Measurements from ENCODE around the gene UQCC5.

Gene UQCC5

GRCh38 chr3:52558436-52558835, 22.0 kb downstream of the UQCC5 start:
- Histone ChIP-seq H3K4me1 (ENCODE audit: control extremely low read depth in 1 of 4, control insufficient read depth in 4 of 4, insufficient read depth in 4 of 4, low read length in 3 of 4) (peaks cover 0 to 7% (median 3%) of the 10 kb centered on the region in 4 experiments), H3K27me3 (replicated peaks in 2 of 5; ENCODE audit: control insufficient read depth in 4 of 5, insufficient read depth in 5 of 5, low read length in 4 of 5) (no peaks in the 10 kb centered on the region), H3K36me3 (ENCODE audit: control insufficient read depth in 4 of 4, insufficient read depth in 4 of 4, low read length in 3 of 4) (peaks cover 28 to 79% (median 53%) of the 10 kb centered on the region in 4 experiments), H3K9me3 (ENCODE audit: control extremely low read depth in 1 of 5, control insufficient read depth in 4 of 5, insufficient read depth in 2 of 5, low read depth in 1 of 5, low read length in 4 of 5) (no peaks in the 10 kb centered on the region), H3K27ac (ENCODE audit: insufficient read depth in 1 of 2, low read depth in 1 of 2, low read length in 2 of 2, poor library complexity in 1 of 2, severe bottlenecking in 2 of 2) (no peak overlapping the region), H3K4me3 (ENCODE audit: control insufficient read depth in 1 of 7, extremely low read depth in 1 of 7, insufficient read depth in 4 of 7, low read depth in 2 of 7, low read length in 6 of 7) (no peak overlapping the region)
- no peak for DNase-seq
- ChIA-PET POLR2A (no interaction called here), CTCF (interaction anchor here (6.6 kb wide), 1 partner anchor 87 kb away, joined by 39 read pairs; no protein-coding TSS in a partner anchor)
- 100% methylated on average over 2 of the region's 5 CpGs for WGBS (ENCODE audit: insufficient coverage)

GRCh38 chr3:52561028-52561747, 24.8 kb downstream of the UQCC5 start:
- no peak overlapping the region for H3K27ac ChIP-seq (ENCODE audit: insufficient read depth in 1 of 2, low read depth in 1 of 2, low read length in 2 of 2, poor library complexity in 1 of 2, severe bottlenecking in 2 of 2)
- no peaks in the 10 kb centered on the region for H3K27me3 ChIP-seq (replicated peaks in 2 of 5; ENCODE audit: control insufficient read depth in 4 of 5, insufficient read depth in 5 of 5, low read length in 4 of 5)
- peaks cover 28 to 69% (median 50%) of the 10 kb centered on the region in 4 experiments for H3K36me3 ChIP-seq (ENCODE audit: control insufficient read depth in 4 of 4, insufficient read depth in 4 of 4, low read length in 3 of 4)
- ChIA-PET POLR2A (interaction anchor here (0.6 kb wide), 1 partner anchor 23 kb away, joined by 3 read pairs; no protein-coding TSS in a partner anchor), CTCF (interaction anchor here (0.7 to 6.6 kb wide), 10 partner anchors 9 to 115 kb away, joined by 3 to 39 read pairs (median 3); partner anchors contain the start of gene STAB1)
- H3K4me3 ChIP-seq (ENCODE audit: control insufficient read depth in 1 of 7, extremely low read depth in 1 of 7, insufficient read depth in 4 of 7, low read depth in 2 of 7, low read length in 6 of 7): no peak overlapping the region
- H3K4me1 ChIP-seq (ENCODE audit: control extremely low read depth in 1 of 4, control insufficient read depth in 4 of 4, insufficient read depth in 4 of 4, low read length in 3 of 4): peaks cover 0 to 7% (median 3%) of the 10 kb centered on the region in 4 experiments
- 90% methylated on average over 2 of the region's 4 CpGs for WGBS (ENCODE audit: insufficient coverage)
- no peaks in the 10 kb centered on the region for H3K9me3 ChIP-seq (ENCODE audit: control extremely low read depth in 1 of 5, control insufficient read depth in 4 of 5, insufficient read depth in 2 of 5, low read depth in 1 of 5, low read length in 4 of 5)
- no peak for DNase-seq

GRCh38 chr3:52563984-52564383, 27.6 kb downstream of the UQCC5 start:
- no peak overlapping the region for H3K27ac ChIP-seq (ENCODE audit: insufficient read depth in 1 of 2, low read depth in 1 of 2, low read length in 2 of 2, poor library complexity in 1 of 2, severe bottlenecking in 2 of 2)
- ChIA-PET CTCF (interaction anchor here (1.6 to 6.6 kb wide), 2 partner anchors 92 to 226 kb away, joined by 3 to 39 read pairs; no protein-coding TSS in a partner anchor), POLR2A (no interaction called here)
- peaks cover 0 to 7% (median 3%) of the 10 kb centered on the region in 4 experiments for H3K4me1 ChIP-seq (ENCODE audit: control extremely low read depth in 1 of 4, control insufficient read depth in 4 of 4, insufficient read depth in 4 of 4, low read length in 3 of 4)
- H3K36me3 ChIP-seq (ENCODE audit: control insufficient read depth in 4 of 4, insufficient read depth in 4 of 4, low read length in 3 of 4): peaks cover 22 to 54% (median 35%) of the 10 kb centered on the region in 4 experiments
- H3K27me3 ChIP-seq (replicated peaks in 2 of 5; ENCODE audit: control insufficient read depth in 4 of 5, insufficient read depth in 5 of 5, low read length in 4 of 5): no peaks in the 10 kb centered on the region
- H3K4me3 ChIP-seq (ENCODE audit: control insufficient read depth in 1 of 7, extremely low read depth in 1 of 7, insufficient read depth in 4 of 7, low read depth in 2 of 7, low read length in 6 of 7): no peak overlapping the region
- H3K9me3 ChIP-seq (ENCODE audit: control extremely low read depth in 1 of 5, control insufficient read depth in 4 of 5, insufficient read depth in 2 of 5, low read depth in 1 of 5, low read length in 4 of 5): no peaks in the 10 kb centered on the region
- 83% methylated on average over 1 of the region's 2 CpGs for WGBS (ENCODE audit: insufficient coverage)
- DNase-seq: no peak

GRCh38 chr3:52568069-52568468, 31.7 kb downstream of the UQCC5 start:
- DNase-seq: no peak
- peaks cover 12 to 28% (median 18%) of the 10 kb centered on the region in 4 experiments for H3K36me3 ChIP-seq (ENCODE audit: control insufficient read depth in 4 of 4, insufficient read depth in 4 of 4, low read length in 3 of 4)
- ChIA-PET POLR2A (interaction anchor here (0.6 kb wide), 1 partner anchor 13 kb away, joined by 4 read pairs; no protein-coding TSS in a partner anchor), CTCF (interaction anchor here (1.5 kb wide), 1 partner anchor 111 kb away, joined by 3 read pairs; no protein-coding TSS in a partner anchor)
- no CpG with 5 or more reads among the region's 2 CpGs for WGBS (ENCODE audit: insufficient coverage)
- H3K4me3 ChIP-seq (ENCODE audit: control insufficient read depth in 1 of 7, extremely low read depth in 1 of 7, insufficient read depth in 4 of 7, low read depth in 2 of 7, low read length in 6 of 7): no peak overlapping the region
- H3K9me3 ChIP-seq (ENCODE audit: control extremely low read depth in 1 of 5, control insufficient read depth in 4 of 5, insufficient read depth in 2 of 5, low read depth in 1 of 5, low read length in 4 of 5): no peaks in the 10 kb centered on the region
- no peak overlapping the region for H3K27ac ChIP-seq (ENCODE audit: insufficient read depth in 1 of 2, low read depth in 1 of 2, low read length in 2 of 2, poor library complexity in 1 of 2, severe bottlenecking in 2 of 2)
- no peaks in the 10 kb centered on the region for H3K27me3 ChIP-seq (replicated peaks in 2 of 5; ENCODE audit: control insufficient read depth in 4 of 5, insufficient read depth in 5 of 5, low read length in 4 of 5)
- no peaks in the 10 kb centered on the region for H3K4me1 ChIP-seq (ENCODE audit: control extremely low read depth in 1 of 4, control insufficient read depth in 4 of 4, insufficient read depth in 4 of 4, low read length in 3 of 4)

- no peak for DNase-seq
- Histone ChIP-seq H3K27me3 (replicated peaks in 2 of 5; ENCODE audit: control insufficient read depth in 4 of 5, insufficient read depth in 5 of 5, low read length in 4 of 5) (no peaks in the 10 kb centered on the region), H3K9me3 (ENCODE audit: control extremely low read depth in 1 of 5, control insufficient read depth in 4 of 5, insufficient read depth in 2 of 5, low read depth in 1 of 5, low read length in 4 of 5) (no peaks in the 10 kb centered on the region), H3K36me3 (ENCODE audit: control insufficient read depth in 4 of 4, insufficient read depth in 4 of 4, low read length in 3 of 4) (peaks cover 6 to 33% (median 18%) of the 10 kb centered on the region in 4 experiments), H3K27ac (ENCODE audit: insufficient read depth in 1 of 2, low read depth in 1 of 2, low read length in 2 of 2, poor library complexity in 1 of 2, severe bottlenecking in 2 of 2) (no peak overlapping the region), H3K4me1 (ENCODE audit: control extremely low read depth in 1 of 4, control insufficient read depth in 4 of 4, insufficient read depth in 4 of 4, low read length in 3 of 4) (no peaks in the 10 kb centered on the region), H3K4me3 (ENCODE audit: control insufficient read depth in 1 of 7, extremely low read depth in 1 of 7, insufficient read depth in 4 of 7, low read depth in 2 of 7, low read length in 6 of 7) (no peak overlapping the region)
- ChIA-PET CTCF (interaction anchor here (0.8 to 1.1 kb wide), 3 partner anchors 9 to 102 kb away, joined by 3 read pairs; no protein-coding TSS in a partner anchor), POLR2A (no interaction called here)
- 100% methylated on average over 3 of the region's 4 CpGs for WGBS (ENCODE audit: insufficient coverage)
These were observed 33.7 kb downstream of the UQCC5 start for GRCh38 chr3:52570076-52570475.

- H3K27me3 ChIP-seq (replicated peaks in 2 of 5; ENCODE audit: control insufficient read depth in 4 of 5, insufficient read depth in 5 of 5, low read length in 4 of 5): no peaks in the 10 kb centered on the region
- CTCF ChIA-PET: no interaction called here
- H3K36me3 ChIP-seq (ENCODE audit: control insufficient read depth in 4 of 4, insufficient read depth in 4 of 4, low read length in 3 of 4): peaks cover 10 to 42% (median 20%) of the 10 kb centered on the region in 4 experiments
- no peaks in the 10 kb centered on the region for H3K4me1 ChIP-seq (ENCODE audit: control extremely low read depth in 1 of 4, control insufficient read depth in 4 of 4, insufficient read depth in 4 of 4, low read length in 3 of 4)
- H3K27ac ChIP-seq (ENCODE audit: insufficient read depth in 1 of 2, low read depth in 1 of 2, low read length in 2 of 2, poor library complexity in 1 of 2, severe bottlenecking in 2 of 2): no peak overlapping the region
- H3K9me3 ChIP-seq (ENCODE audit: control extremely low read depth in 1 of 5, control insufficient read depth in 4 of 5, insufficient read depth in 2 of 5, low read depth in 1 of 5, low read length in 4 of 5): no peaks in the 10 kb centered on the region
- no peak overlapping the region for H3K4me3 ChIP-seq (ENCODE audit: control insufficient read depth in 1 of 7, extremely low read depth in 1 of 7, insufficient read depth in 4 of 7, low read depth in 2 of 7, low read length in 6 of 7)
- DNase-seq: no peak
- POLR2A ChIA-PET: no interaction called here
- 50% methylated on average over 1 of the region's 6 CpGs for WGBS (ENCODE audit: insufficient coverage)
These were observed 35.8 kb downstream of the UQCC5 start for GRCh38 chr3:52572221-52572620.
